ENCODE results near the gene STK10.
"Not testable (repeated sequence)": the region's sequence is repeated elsewhere in the genome, so short reads cannot be mapped to it uniquely, and the experiment has no call there.

STK10 gene

GRCh38 chr5:172188033-172188892 lies at the start of gene STK10:
Gene STK10 (minus strand): TSS chr5:172188224. CDS start chr5:172188042, 182 bp downstream.
- no peak for FAIRE-seq

GRCh38 chr5:172235827-172236736 lies 48.1 kb upstream of the STK10 start:
- FAIRE-seq: no peak

GRCh38 chr5:172235132-172235780 lies 47.2 kb upstream of the STK10 start:
- no peak for FAIRE-seq

- FAIRE-seq: no peak
These were observed 46.0 kb upstream of the STK10 start for GRCh38 chr5:172234031-172234430.

GRCh38 chr5:172229904-172230303 lies 41.9 kb upstream of the STK10 start:
- FAIRE-seq: no peak

GRCh38 chr5:172224996-172225395 lies 37.0 kb upstream of the STK10 start:
- no peak for FAIRE-seq

- FAIRE-seq: no peak
These were observed 36.2 kb upstream of the STK10 start for GRCh38 chr5:172223901-172224873.

- no peak for FAIRE-seq
These were observed 31.3 kb upstream of the STK10 start for GRCh38 chr5:172219296-172219695.

- no peak for FAIRE-seq
These were observed 28.3 kb upstream of the STK10 start for GRCh38 chr5:172216345-172216744.

- no peak for FAIRE-seq
These were observed 25.1 kb upstream of the STK10 start for GRCh38 chr5:172213126-172213525.

- FAIRE-seq: no peak
These were observed 23.7 kb upstream of the STK10 start for GRCh38 chr5:172211676-172212075.

- FAIRE-seq: no peak
These were observed 21.7 kb upstream of the STK10 start for GRCh38 chr5:172209714-172210113.

GRCh38 chr5:172207511-172207910 lies 19.5 kb upstream of the STK10 start:
- no peak for FAIRE-seq

- FAIRE-seq: not testable (repeated sequence)
These were observed 18.0 kb upstream of the STK10 start for GRCh38 chr5:172205984-172206383.

- FAIRE-seq: no peak
These were observed 12.5 kb upstream of the STK10 start for GRCh38 chr5:172200476-172200875.

- FAIRE-seq: no peak
These were observed 11.4 kb upstream of the STK10 start for GRCh38 chr5:172199446-172199845.

- not testable (repeated sequence) for FAIRE-seq
These were observed 9.8 kb upstream of the STK10 start for GRCh38 chr5:172197775-172198174.

GRCh38 chr5:172194985-172195774 lies 7.2 kb upstream of the STK10 start:
- no peak for FAIRE-seq

GRCh38 chr5:172193872-172194271 lies 5.8 kb upstream of the STK10 start, which contains the start of gene EFCAB9:
Gene EFCAB9 (plus strand): TSS chr5:172194172. CDS start chr5:172194173, 1 bp downstream.
- FAIRE-seq: no peak

GRCh38 chr5:172189693-172190296 lies 1.8 kb upstream of the STK10 start:
- no peak for FAIRE-seq

Data from G401.6 (cell line).